ENCODE data around the gene LIMA1. TPM values are rescaled to one million over a fixed set of nuclear protein-coding genes. Genes with fewer than 3 reads are reported as not detected.
A peak's percentile ranks its signal among the peaks of the same experiment; 100 is the strongest.
"Not testable (repeated sequence)": the region's sequence is repeated elsewhere in the genome, so short reads cannot be mapped to it uniquely, and the experiment has no call there.

The LIMA1 gene
- total and polyA plus RNA-seq, 4 donors: 35.9 to 177 (median 140) TPM

GRCh38 chr12:50317203-50317602, 33.9 kb upstream of the LIMA1 start:
- ATAC-seq (ENCODE audit: low FRiP score) (no peak), DNase-seq (no peak)
- Histone ChIP-seq H3K9me3 (ENCODE audit: control insufficient read depth, low read length) (no peaks in the 10 kb centered on the region), H3K27me3 (ENCODE audit: control insufficient read depth in 1 of 2, insufficient read depth in 2 of 2, low read length in 1 of 2) (no peaks in the 10 kb centered on the region), H3K4me1 (ENCODE audit: control insufficient read depth in 1 of 2, insufficient read depth in 2 of 2, low read length in 2 of 2) (no peaks in the 10 kb centered on the region), H3K27ac (ENCODE audit: low read depth in 1 of 2, low read length in 2 of 2) (no peak overlapping the region), H3K4me3 (ENCODE audit: low read length in 2 of 2) (no peak overlapping the region), H3K36me3 (ENCODE audit: control insufficient read depth in 1 of 2, insufficient read depth in 2 of 2, low read length in 1 of 2) (no peaks in the 10 kb centered on the region)
- intact Hi-C loops (cut with DNase I): loop anchor here in 1 of 2 donors (10.0 kb wide), 2 partner anchors 132 to 232 kb away; partner anchors contain the start of gene SMARCD1
- 69 to 86% methylated on average over 1 of the region's 1 CpG for WGBS, 2 donors

- Histone ChIP-seq H3K4me3 (ENCODE audit: low read length in 2 of 2) (no peak overlapping the region), H3K36me3 (ENCODE audit: control insufficient read depth in 1 of 2, insufficient read depth in 2 of 2, low read length in 1 of 2) (no peaks in the 10 kb centered on the region), H3K4me1 (ENCODE audit: control insufficient read depth in 1 of 2, insufficient read depth in 2 of 2, low read length in 2 of 2) (no peaks in the 10 kb centered on the region), H3K27ac (ENCODE audit: low read depth in 1 of 2, low read length in 2 of 2) (no peak overlapping the region), H3K9me3 (ENCODE audit: control insufficient read depth, low read length) (no peaks in the 10 kb centered on the region), H3K27me3 (ENCODE audit: control insufficient read depth in 1 of 2, insufficient read depth in 2 of 2, low read length in 1 of 2) (no peaks in the 10 kb centered on the region)
- WGBS, 2 donors: 94% methylated on average over 9 of the region's 9 CpGs
- intact Hi-C loops (cut with DNase I): loop anchor here in 1 of 2 donors (10.0 kb wide), 2 partner anchors 131 to 231 kb away; partner anchors contain the start of gene SMARCD1
- ATAC-seq (ENCODE audit: low FRiP score) (no peak), DNase-seq (no peak)
Observed at GRCh38 chr12:50315803-50316202, 32.5 kb upstream of the LIMA1 start.

GRCh38 chr12:50314636-50315312, 31.5 kb upstream of the LIMA1 start:
- H3K27ac ChIP-seq (ENCODE audit: low read depth in 1 of 2, low read length in 2 of 2): no peak overlapping the region
- ATAC-seq (ENCODE audit: low FRiP score) (no peak), DNase-seq (no peak)
- H3K36me3 ChIP-seq (ENCODE audit: control insufficient read depth in 1 of 2, insufficient read depth in 2 of 2, low read length in 1 of 2): no peaks in the 10 kb centered on the region
- 52% methylated on average over 7 of the region's 7 CpGs for WGBS, 2 donors
- no peaks in the 10 kb centered on the region for H3K4me1 ChIP-seq (ENCODE audit: control insufficient read depth in 1 of 2, insufficient read depth in 2 of 2, low read length in 2 of 2)
- H3K27me3 ChIP-seq (ENCODE audit: control insufficient read depth in 1 of 2, insufficient read depth in 2 of 2, low read length in 1 of 2): no peaks in the 10 kb centered on the region
- no peak overlapping the region for H3K4me3 ChIP-seq (ENCODE audit: low read length in 2 of 2)
- intact Hi-C loops (cut with DNase I): loop anchor here (5.0 to 10.0 kb wide), 4 partner anchors 92 to 242 kb away; partner anchors contain the start of gene SMARCD1 (in 1 of the 2)
- no peaks in the 10 kb centered on the region for H3K9me3 ChIP-seq (ENCODE audit: control insufficient read depth, low read length)

GRCh38 chr12:50313971-50314370, 30.7 kb upstream of the LIMA1 start:
- not testable (repeated sequence) for ATAC-seq (ENCODE audit: low FRiP score); H3K27ac ChIP-seq (ENCODE audit: low read depth in 1 of 2, low read length in 2 of 2); H3K9me3 ChIP-seq (ENCODE audit: control insufficient read depth, low read length); H3K36me3 ChIP-seq (ENCODE audit: control insufficient read depth in 1 of 2, insufficient read depth in 2 of 2, low read length in 1 of 2); DNase-seq; H3K4me1 ChIP-seq (ENCODE audit: control insufficient read depth in 1 of 2, insufficient read depth in 2 of 2, low read length in 2 of 2); H3K4me3 ChIP-seq (ENCODE audit: low read length in 2 of 2); H3K27me3 ChIP-seq (ENCODE audit: control insufficient read depth in 1 of 2, insufficient read depth in 2 of 2, low read length in 1 of 2)
- intact Hi-C loops (cut with DNase I): loop anchor here (5.0 to 10.0 kb wide), 4 partner anchors 92 to 242 kb away; partner anchors contain the start of gene SMARCD1 (in 1 of the 2)
- 94% methylated on average over 8 of the region's 8 CpGs for WGBS, 2 donors

GRCh38 chr12:50313256-50313931, 30.1 kb upstream of the LIMA1 start:
- intact Hi-C loops (cut with DNase I): loop anchor here (5.0 to 10.0 kb wide), 4 partner anchors 91 to 241 kb away; partner anchors contain the start of gene SMARCD1 (in 1 of the 2)
- H3K27ac ChIP-seq (ENCODE audit: low read depth in 1 of 2, low read length in 2 of 2): no peak overlapping the region
- no peak overlapping the region for H3K4me3 ChIP-seq (ENCODE audit: low read length in 2 of 2)
- 87 to 90% methylated on average over 5 of the region's 5 CpGs for WGBS, 2 donors
- ATAC-seq (ENCODE audit: low FRiP score) (no peak), DNase-seq (no peak)
- no peaks in the 10 kb centered on the region for H3K4me1 ChIP-seq (ENCODE audit: control insufficient read depth in 1 of 2, insufficient read depth in 2 of 2, low read length in 2 of 2)
- H3K36me3 ChIP-seq (ENCODE audit: control insufficient read depth in 1 of 2, insufficient read depth in 2 of 2, low read length in 1 of 2): no peaks in the 10 kb centered on the region
- no peaks in the 10 kb centered on the region for H3K27me3 ChIP-seq (ENCODE audit: control insufficient read depth in 1 of 2, insufficient read depth in 2 of 2, low read length in 1 of 2)
- H3K9me3 ChIP-seq (ENCODE audit: control insufficient read depth, low read length): no peaks in the 10 kb centered on the region

- not testable (repeated sequence) for H3K36me3 ChIP-seq (ENCODE audit: control insufficient read depth in 1 of 2, insufficient read depth in 2 of 2, low read length in 1 of 2); H3K4me1 ChIP-seq (ENCODE audit: control insufficient read depth in 1 of 2, insufficient read depth in 2 of 2, low read length in 2 of 2); H3K27me3 ChIP-seq (ENCODE audit: control insufficient read depth in 1 of 2, insufficient read depth in 2 of 2, low read length in 1 of 2); H3K9me3 ChIP-seq (ENCODE audit: control insufficient read depth, low read length); H3K4me3 ChIP-seq (ENCODE audit: low read length in 2 of 2); H3K27ac ChIP-seq (ENCODE audit: low read depth in 1 of 2, low read length in 2 of 2); ATAC-seq (ENCODE audit: low FRiP score)
- intact Hi-C loops (cut with DNase I): loop anchor here (5.0 to 10.0 kb wide), 4 partner anchors 90 to 240 kb away; partner anchors contain the start of gene SMARCD1 (in 1 of the 2)
- WGBS, 2 donors: 58 to 59% methylated on average over 11 of the region's 11 CpGs
- peak; percentile 58 to 76 for DNase-seq
Observed at GRCh38 chr12:50311858-50312609, 28.7 kb upstream of the LIMA1 start.

- H3K27ac ChIP-seq (ENCODE audit: low read depth in 1 of 2, low read length in 2 of 2): no peak overlapping the region
- no peaks in the 10 kb centered on the region for H3K4me1 ChIP-seq (ENCODE audit: control insufficient read depth in 1 of 2, insufficient read depth in 2 of 2, low read length in 2 of 2)
- H3K27me3 ChIP-seq (ENCODE audit: control insufficient read depth in 1 of 2, insufficient read depth in 2 of 2, low read length in 1 of 2): no peaks in the 10 kb centered on the region
- H3K36me3 ChIP-seq (ENCODE audit: control insufficient read depth in 1 of 2, insufficient read depth in 2 of 2, low read length in 1 of 2): no peaks in the 10 kb centered on the region
- H3K9me3 ChIP-seq (ENCODE audit: control insufficient read depth, low read length): no peaks in the 10 kb centered on the region
- DNase-seq (no peak), ATAC-seq (ENCODE audit: low FRiP score) (no peak)
- no peak overlapping the region for H3K4me3 ChIP-seq (ENCODE audit: low read length in 2 of 2)
- 65 to 85% methylated on average over 2 of the region's 2 CpGs for whole genome bisulfite sequencing, 2 donors
- intact Hi-C loops (cut with DNase I): loop anchor here (5.0 to 10.0 kb wide), 4 partner anchors 88 to 238 kb away; partner anchors contain the start of gene SMARCD1 (in 1 of the 2)
Observed at GRCh38 chr12:50309950-50310349, 26.6 kb upstream of the LIMA1 start.

GRCh38 chr12:50302686-50303085, 19.4 kb upstream of the LIMA1 start:
- H3K4me3 ChIP-seq (ENCODE audit: low read length in 2 of 2): no peak overlapping the region
- H3K27ac ChIP-seq (ENCODE audit: low read depth in 1 of 2, low read length in 2 of 2): no peak overlapping the region
- no peak for DNase-seq
- H3K36me3 ChIP-seq (ENCODE audit: control insufficient read depth in 1 of 2, insufficient read depth in 2 of 2, low read length in 1 of 2): no peaks in the 10 kb centered on the region
- intact Hi-C loops (cut with DNase I): loop anchor here in 1 of 2 donors (5.0 kb wide), 1 partner anchor 80 kb away; no protein-coding TSS in a partner anchor
- ATAC-seq (ENCODE audit: low FRiP score): no peak
- H3K4me1 ChIP-seq (ENCODE audit: control insufficient read depth in 1 of 2, insufficient read depth in 2 of 2, low read length in 2 of 2): no peaks in the 10 kb centered on the region
- no peaks in the 10 kb centered on the region for H3K9me3 ChIP-seq (ENCODE audit: control insufficient read depth, low read length)
- H3K27me3 ChIP-seq (ENCODE audit: control insufficient read depth in 1 of 2, insufficient read depth in 2 of 2, low read length in 1 of 2): no peaks in the 10 kb centered on the region
- 56 to 58% methylated on average over 3 of the region's 3 CpGs for WGBS, 2 donors
